NCI-H226 (cell line): ENCODE data around the gene ACACA.

ENCODE experiments used
- DNase-seq: peaks from one replicate; pipeline ENCODE4 v3.0.0-alpha.2; 2015

ACACA gene

DNA sequence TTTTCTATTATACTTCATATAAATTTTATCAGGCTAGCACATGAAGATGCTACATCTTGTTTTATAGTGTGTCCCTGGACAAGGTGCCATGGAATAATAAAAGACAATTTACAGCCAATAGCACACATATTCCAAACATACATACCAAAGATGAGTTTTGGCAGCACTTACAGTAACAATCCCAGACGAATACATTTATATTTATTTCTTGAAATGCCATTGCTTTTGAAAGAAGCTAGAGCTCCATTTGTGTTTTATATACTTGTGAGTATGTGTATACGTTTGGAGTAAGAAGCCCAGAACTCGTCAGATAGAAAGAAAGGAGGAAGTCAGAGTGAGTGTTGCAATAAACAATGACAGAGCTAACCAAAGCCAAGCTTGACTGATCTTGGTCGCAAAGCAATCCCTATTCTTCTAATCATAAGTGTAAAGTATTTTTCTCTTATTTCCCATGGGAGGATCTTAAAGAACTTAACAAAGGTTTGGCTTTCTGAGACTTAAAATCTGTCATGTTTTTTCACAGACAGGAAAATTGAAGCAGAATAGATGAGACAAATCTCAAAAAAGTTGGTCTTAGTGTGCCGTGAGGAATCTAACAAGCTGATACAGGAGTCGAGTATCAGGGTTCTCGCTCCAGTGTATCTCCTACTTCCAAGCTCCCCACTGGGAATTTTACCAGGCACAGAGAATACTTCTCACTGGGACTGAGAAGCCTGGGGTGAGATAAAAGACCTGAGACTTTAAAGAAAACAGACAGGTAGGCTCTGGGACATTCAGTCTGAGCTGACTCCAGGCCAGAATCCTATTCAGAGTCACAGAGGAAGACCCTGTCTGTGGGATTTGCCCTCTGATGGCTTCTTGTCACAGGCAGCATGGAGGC is 282.5 kb downstream of the ACACA start:
- DNase-seq, result no peak

DNA sequence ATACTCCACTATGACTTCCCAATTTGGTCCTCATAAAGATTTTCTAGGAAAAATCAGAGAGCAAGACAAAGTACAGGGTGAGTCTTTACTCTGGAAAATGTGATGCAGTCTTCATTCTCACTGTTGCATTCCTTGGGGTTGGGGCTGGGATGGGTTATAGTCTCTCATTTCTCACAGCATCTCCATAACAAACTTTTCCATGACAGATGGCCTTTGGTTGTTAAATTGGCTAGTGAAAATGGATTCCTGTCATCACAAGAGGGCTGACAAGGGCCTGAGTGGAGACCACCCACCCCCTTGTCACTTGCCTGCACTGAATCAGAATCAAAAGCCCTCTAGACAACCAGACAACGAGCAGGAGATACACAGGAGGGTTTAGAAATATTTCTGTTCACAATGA is 283.2 kb downstream of the ACACA start:
- no peak for DNase-seq

DNA sequence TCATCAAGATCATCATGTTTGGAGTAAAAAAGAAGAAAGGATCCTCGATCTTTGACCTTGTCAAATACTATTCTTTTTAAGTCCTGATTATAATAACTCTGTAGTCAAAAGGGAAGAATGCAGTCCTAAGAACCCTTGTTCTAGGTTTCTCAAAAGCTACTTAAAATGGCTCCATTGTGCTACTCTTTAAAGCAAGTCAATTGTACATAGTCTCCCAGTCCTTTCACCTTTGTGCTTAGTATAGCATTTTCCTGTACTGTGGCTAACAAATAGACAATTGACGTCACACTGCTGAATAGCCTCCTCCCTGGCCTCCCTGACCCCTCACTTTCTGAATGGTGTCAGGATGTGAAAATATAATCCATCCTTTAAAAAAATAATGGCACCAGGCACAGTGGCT is 285.0 kb downstream of the ACACA start:
- no peak for DNase-seq

DNA sequence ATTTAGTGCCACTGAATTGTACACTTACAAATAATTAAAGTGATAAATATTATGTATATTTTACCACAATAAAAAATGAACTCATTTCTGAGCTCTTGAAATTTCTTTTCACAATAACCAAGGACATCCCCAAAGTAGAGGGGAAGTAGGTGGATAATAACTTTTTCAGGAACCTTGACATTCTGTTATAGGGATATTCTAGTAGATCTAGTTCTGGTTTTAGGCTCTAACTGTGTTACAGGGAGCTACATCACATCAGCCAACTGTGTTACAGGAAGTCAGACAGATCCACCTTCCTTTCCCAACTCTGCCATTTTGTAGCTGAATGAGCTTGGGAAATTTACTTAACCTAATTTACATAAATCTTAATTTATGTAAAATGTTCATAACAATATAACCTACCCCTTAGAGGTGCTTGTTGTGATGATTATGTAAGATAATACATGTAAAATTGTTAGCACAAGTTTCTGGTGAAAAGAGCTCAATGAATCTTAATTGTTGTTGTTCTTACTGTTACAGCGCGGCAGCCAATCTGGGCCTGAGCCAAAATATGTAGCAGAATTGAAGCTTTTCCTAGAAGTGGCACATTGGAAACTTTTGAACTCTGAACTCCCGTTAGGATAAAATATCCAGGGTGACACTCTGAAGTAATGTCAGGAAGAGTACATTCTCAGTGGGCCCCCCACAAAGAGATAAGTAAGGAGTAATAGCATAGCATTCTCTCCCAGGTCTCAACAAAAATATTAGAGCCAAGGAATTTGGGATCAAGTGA is 288.1 kb downstream of the ACACA start:
- no peak for DNase-seq

DNA sequence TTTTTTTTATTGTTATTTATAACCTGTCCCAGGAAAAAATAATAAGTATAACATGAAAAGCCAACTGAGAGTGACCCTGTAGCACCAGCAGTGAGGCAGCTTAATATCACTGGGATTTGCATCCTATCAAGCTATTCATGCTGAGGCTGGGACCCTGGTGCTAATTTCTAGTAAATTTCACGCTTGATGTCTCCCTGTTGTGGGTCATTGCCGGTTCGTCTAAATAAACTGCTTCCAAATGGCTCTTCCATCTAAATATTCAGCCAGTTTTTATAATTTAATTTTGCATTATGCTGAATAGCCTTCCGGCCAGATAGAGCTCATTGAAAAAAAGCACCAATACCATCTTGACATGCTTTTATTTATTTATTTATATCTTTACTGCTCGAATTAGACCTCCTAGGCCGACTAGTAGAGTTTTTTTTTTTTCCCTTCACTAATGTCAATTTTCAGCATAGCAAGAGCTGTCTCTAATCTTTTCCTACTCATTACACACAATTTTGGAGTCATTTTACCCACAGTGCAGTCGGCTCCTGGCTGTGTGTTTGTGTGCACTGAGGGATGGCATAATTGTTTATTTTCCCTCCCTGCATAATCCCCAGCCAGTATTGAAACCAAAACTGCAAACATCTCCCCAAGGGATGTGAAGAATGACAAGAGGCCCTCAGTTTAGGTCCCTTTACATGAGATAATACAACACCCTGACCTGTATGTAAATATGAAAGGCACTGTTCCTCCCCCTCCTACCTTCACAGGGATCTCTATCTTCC is 289.1 kb downstream of the ACACA start:
- no peak for DNase-seq

DNA sequence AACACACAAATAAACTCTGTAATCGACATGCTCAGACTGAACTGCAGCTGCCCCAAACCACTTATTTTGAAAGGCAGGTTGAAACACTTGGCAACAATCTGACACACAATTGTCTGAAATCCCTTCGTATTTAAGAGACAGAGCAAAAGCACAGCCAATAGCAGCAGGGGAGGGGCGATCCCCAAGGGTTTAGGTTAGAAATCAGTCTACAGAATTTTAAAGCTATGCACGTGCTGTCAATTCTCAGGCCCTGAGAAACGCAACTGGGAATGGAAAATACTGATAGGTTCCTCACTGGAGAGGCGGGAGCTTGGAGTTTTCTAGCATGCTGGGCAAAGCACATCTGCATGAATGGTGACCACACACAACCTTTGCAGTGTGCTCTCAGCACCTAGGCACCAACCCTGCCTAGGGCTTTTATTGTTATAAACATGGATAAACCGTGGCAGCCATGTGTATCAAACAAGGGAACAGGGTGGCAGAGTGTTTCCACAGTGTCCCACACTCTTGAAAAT is 289.9 kb downstream of the ACACA start:
- no peak for DNase-seq

DNA sequence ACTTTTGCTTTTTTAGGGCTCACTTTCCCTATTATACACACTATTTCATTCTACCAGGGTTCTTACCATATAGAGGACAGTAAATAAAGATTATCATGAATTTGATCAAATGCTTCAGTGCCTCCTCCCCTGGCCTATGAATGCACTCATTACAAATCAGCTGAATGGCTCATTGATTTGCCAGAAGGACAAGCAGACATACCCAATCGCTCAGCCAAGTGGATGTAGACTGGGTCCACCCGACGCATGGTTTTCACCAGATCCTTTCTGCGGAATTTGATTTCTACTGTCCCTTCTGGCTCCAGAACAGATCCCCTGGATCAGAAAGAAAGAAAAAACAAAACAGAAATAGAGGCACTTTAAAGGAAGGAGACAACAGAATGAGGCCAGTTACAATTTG is 295.3 kb downstream of the ACACA start:
- DNase-seq, result no peak

DNA sequence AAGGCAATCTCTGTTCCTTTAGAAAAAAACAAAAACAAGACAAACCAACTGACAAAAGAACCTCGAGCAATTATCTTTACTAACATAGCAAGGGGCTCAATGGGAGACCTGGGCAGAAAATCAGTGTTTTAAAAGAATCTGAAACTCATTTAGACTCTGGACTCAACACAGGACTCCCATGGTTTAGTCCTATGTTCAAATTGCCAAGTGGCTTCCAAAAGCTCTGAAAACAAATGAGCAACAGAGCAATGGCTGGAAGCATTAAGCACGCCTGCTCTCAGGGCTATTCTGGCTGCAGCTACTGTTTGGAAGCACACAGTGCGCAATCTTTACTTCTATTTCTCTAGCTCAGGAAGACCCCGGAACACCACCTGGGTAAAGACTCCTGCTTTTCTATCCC is 295.9 kb downstream of the ACACA start:
- no peak for DNase-seq

DNA sequence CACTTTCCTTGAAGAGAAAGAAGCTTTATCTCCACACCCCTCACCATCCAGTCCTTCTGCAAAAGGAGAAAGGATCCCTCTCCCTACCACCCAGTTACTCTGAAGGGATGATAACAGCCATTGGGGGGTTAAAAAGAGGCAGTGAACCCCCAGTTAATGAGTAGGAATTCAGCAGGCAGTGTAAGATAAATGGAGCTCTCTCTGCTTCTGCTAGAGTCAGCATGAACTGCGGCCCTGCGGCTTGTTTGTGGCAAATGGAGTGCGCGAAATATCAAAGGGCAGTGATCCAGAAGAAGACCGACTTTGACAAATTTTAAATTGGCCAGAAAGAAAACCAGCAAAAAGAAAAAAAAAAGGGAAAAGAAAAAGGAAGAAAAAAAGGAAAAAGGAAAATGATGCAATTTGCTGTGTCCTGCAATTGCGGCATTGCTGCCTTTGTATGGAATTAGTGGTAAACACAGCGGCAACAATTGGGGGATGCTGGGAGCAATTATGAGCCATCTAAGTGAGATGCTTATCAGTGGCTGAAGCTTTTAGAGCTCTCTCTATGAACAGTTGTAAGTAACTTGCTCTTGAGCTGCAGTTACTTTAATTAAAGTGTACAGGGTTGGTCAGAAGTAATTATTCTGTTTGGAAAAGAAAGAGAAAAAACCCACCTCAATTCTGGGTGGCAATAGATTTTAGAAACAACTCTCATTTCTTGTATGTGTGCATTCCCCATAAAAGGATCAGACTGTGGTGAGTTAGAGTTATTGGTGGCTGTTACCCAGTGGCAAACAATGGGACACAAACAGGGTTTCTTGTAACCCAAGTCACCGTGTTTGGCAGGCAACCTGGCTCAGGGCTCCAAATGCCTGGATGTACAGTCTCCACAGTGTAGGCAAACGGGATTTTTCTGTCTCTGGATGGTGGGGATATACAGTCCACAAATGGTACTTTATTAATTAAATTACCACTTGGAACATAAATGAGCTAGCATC is 296.6 kb downstream of the ACACA start:
- DNase-seq, result no peak

DNA sequence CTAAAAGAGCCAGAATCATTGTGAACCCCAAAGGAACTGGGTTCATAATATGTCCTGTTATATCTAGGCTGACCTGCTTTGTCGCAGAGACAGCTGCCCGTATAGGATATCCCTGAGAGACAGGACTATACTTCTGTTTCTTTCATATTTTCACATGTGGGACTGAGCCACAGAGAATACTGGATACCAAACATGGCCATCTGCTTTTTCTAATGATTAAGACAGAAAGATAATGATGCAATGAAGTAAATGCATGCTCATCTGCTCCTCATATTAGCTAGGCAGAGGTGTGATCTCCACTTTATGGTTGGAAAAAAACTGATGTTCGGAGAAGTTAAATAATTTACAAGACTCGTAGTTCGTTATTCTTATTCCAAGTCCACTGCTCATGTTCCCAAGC is 297.5 kb downstream of the ACACA start:
- no peak for DNase-seq

DNA sequence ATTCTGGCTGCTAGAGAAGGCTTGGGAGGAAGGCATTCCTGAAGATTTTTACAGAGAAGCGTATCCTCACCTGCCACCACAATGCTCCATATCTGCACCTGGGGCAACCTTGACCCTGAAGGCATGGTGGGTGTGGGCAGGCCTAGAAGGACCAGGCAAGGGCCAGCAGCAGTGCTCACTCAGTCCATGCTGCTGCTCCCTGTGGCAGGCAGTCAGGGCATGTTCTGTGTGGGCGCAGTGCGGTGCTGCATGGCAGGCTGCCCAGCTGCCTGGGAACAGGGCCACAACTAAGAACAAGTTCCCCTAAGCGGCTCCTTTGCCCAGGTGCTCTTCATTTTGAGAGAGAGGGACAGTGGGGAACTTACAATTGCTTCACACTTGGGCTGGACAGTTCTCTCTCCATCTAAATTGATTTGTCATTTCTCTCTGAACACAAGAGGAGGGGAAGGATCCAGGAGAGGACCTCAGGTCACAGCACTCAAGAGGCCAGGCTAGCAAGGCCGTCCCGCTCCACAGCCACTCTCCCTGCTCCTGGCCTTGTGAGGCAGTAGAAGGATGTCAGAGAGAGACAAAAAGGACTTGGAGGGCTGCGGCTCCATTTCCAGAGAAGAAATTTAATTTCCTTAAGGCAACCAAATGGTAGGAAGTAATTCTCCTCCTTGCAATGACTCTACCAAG is 299.1 kb downstream of the ACACA start:
- DNase-seq, result no peak

DNA sequence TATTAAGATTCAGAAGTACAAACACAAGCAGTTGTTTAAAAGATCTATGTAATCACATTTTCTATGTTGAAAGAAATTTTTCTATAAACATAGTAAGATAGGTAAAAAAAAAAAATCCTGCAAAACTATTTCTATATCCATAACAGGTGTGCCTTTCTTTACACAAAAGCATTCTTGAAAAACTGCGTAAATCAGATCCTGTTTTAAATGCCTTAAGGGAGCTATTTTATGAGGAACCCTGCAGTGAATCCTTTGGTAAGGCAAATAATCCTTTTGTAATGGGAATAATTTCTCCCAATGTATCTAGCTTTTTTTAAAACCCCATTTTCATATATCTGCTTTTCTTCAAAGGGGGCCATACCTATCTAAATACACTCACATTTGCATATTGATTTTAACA is 300.6 kb downstream of the ACACA start:
- DNase-seq, result no peak

DNA sequence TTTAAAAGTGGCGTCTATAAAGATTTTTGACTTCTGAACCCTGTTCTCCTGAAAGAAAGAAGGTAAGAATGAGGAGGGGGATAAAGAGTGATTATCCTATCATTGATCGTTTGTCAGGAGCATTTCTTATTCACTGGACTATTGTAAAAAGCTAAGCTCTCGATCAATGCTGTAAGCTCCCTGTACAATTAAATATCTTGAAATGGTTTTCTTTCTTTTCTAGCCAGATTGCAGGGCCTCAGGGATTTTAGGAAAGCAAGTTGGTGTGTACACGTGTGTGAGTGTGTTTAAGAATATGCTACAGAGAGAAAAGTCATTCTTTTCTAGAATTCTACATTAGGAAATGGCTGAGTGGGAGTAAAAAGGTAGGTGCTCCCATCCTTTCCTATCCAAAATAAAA is 303.4 kb downstream of the ACACA start:
- no peak for DNase-seq

DNA sequence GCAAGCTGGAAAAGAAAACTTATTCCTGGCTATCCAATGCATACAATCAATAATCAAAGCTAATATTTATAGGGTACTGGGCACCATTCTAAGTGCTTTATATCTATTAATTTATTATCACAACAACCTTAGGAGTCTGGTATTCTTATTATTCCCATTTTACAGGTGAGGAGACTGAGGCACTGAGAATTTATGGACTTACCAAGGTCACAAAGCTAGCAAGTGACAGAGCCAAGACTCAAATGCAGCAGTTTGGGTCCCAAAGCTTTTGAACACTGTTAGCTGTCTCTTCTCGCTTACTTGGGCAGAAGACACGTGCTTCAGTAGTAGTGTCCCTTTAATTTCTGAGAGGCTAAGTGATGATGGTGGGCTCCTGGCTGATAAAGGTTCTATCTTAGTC is 305.3 kb downstream of the ACACA start:
- no peak for DNase-seq

DNA sequence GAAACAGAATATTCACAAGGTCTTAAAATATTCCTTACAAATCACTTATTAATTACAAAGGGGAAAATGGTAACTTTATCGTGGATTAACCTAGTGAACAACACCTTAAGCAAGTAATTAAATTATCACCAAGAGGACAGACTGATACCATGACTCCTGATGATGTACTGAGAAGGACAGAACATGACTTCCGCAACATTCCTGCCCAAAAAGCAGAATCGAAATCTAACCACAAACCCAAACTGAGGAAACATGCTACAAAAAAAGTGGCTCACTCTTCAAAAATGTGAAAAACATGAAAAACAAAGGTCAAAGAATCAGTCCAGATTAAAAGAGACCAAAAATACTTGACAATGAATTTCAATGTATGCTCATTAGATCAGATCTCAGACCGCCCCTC is 306.4 kb downstream of the ACACA start:
- DNase-seq, result no peak

DNA sequence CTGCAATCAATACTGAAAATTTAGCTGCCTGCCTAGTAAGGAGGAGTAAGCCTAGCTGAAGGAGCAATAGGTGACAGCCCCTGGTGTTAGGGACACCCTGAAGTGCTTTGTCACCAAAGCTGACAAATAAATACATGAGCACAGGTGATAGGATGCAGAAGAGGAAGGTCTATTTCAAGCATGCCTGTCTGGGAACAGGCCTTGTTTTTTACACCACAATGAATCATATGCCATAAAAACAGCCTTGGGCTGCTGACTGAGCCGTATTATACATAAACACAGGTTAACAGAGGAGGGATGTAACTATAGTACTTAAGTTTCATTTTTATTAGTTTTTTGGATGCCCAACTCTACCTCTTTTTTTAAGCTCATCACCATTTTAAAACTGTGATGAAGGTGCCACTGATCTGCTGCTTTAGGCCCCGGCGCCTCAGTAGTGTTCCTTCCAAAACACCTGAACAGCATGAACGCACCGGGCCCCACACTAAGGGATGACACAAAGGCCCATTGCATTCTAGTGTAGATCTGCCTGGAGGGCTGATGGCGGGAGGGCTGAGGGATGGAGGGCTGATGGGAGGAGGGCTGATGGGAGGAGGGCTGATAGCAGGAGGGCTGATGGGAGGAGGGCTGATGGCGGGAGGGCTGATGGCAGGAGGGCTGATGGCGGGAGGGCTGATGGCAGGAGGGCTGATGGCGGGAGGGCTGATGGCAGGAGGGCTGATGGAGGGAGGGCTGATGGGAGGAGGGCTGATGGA is 307.5 kb downstream of the ACACA start:
- no peak for DNase-seq

DNA sequence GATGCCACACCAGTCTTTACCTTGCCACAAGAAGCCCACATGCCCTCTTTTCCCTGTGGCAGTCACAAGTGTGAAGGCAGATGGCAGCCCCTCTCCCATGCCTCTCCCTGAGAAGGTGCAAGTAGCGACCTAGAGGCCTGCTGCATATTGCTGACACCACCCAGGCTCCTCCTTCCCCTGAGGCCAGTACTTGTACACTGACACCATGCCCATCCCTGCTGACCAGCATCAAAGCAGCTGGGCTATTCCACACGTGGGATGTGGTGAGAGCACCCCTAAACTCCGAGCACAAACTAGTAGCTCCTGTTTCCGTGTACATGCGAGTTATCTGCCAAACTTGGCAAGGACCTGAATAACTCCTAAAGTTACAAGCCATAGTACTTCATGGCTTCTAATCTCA is 308.5 kb downstream of the ACACA start:
- no peak for DNase-seq

DNA sequence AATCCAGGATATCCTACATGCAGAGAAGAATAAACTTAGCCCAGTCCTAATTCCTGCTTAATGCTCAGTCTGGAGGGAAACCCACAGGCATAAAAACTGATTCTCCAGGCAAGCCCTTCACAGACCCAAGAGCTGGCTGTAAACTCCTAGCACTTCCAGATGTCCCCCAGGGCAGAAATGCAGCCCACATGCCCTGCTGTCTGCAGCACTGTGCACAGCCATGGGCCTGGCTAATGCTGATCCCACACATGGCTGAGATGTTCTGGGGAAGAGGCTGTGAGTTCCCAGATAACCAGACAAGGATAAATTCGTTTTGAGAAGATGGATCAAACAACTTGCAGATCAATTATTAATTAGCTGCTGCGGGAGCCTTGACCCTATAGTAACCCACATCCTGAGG is 309.5 kb downstream of the ACACA start:
- DNase-seq, result no peak

DNA sequence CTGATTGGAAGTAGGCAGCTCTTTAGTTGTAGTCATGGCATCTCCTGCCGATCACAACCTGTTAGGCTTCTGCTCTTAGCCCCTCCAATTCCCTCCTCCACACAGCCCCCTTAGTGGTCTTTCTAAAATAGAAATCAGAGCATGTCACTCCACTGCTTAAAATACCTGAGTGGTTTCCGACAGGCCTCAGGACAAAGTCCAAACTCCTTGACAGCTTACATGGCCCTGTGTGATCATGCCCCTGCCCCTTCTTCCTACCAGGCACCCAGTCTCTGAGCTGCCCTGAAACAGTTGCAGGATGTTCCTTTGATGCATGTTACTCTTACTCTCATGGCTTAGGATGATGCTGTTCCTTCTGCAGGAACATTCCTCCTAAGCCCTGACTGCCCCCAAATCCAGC is 310.6 kb downstream of the ACACA start:
- no peak for DNase-seq

DNA sequence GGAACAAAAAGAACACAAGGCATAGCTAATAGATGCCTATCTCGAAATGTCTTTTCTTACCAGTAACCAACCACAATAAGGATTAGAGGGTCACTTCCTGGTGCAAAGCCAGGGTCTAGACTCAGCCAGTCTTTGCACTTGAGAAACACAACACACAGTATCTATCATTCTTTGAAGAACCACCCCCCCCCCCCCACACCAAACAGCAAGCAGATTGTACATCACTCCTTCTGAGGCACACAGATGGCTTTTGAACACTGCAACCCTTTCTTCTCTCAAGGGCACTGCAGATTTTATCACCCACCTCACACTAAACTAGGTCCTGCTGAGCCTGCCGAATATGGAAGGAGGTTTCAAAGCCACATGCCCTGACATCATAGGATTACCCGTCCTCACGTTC is 312.2 kb downstream of the ACACA start:
- DNase-seq, result no peak

DNA sequence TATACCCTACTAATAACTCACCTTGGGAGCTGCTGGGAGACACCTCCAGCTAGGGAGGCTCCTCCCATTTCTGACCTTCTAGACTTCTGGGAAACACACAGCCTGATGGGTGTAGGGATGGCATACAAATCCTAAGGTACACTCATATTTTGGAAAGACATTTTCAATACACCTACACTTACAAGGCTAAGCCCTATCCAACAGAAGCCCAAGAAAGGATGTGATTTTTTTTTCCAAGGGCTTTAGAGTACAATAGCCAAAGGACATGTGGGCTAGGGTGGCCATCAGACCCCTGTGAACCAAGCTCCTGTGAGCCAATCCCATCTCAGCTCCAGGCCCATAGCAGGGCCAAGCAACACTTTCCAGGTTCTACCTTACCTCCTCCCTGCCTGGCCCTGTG is 313.9 kb downstream of the ACACA start:
- DNase-seq, result no peak
